ENCODE data around the gene MYRIP. TPM values are rescaled to one million over a fixed set of nuclear protein-coding genes. Genes with fewer than 3 reads are reported as not detected.

Gene MYRIP
- polyA plus RNA-seq, 1 of the 3 experiments (the other 2 are of a cell fraction), result 1.2 TPM

Small RNA genes within 50 kb of the gene (small RNA-seq; reads per million reads assigned to genes)
- 0 reads per million in 7 experiments for gene RF00264
- gene RN7SL411P, result 0 to 0.13 (median 0) reads per million in 7 experiments
- gene RNU4-56P, result 0 reads per million in 7 experiments

All from SK-N-SH (cell line).